ENCODE data around the gene CKMT2.

CKMT2 gene

GRCh38 chr5:81192373-81192750 is 40.8 kb upstream of the CKMT2 start:
- TF ChIP-seq REST (IDR thresholded peaks at IDR 0.05; ENCODE audit: insufficient replicate concordance, low read depth) (no peak), POLR2AphosphoS5 (IDR thresholded peaks at IDR 0.05; ENCODE audit: low read depth) (no peak), GABPA (IDR thresholded peaks at IDR 0.05; ENCODE audit: low read depth) (no peak), SPI1 (IDR thresholded peaks at IDR 0.05; ENCODE audit: borderline replicate concordance, low read depth) (no peak), CTCF (IDR thresholded peaks at IDR 0.05; ENCODE audit: insufficient read depth, low read length) (no peak)
- H3K27ac ChIP-seq (replicated peaks) = no peak overlapping the region
- no peak for DNase-seq (ENCODE audit: low read depth in 1 of 2, low spot score in 1 of 2)

GRCh38 chr5:81194633-81195334 is 38.3 kb upstream of the CKMT2 start:
- peak; percentile 13 to 50 for DNase-seq (ENCODE audit: low read depth in 1 of 2, low spot score in 1 of 2)
- Histone ChIP-seq H3K27me3 (ENCODE audit: insufficient read depth, poor library complexity, severe bottlenecking) (no peaks in the 10 kb centered on the region), H3K27ac (replicated peaks) (no peak overlapping the region), H3K4me3 (replicated peaks; ENCODE audit: insufficient read depth, low read length) (no peak overlapping the region)
- TF ChIP-seq POLR2AphosphoS5 (IDR thresholded peaks at IDR 0.05; ENCODE audit: low read depth) = no peak
- TF ChIP-seq CTCF (IDR thresholded peaks at IDR 0.05; ENCODE audit: insufficient read depth, low read length) = peak; percentile 21

More at GRCh38 chr5:81192373-81192750, 40.8 kb upstream of the CKMT2 start:
- Histone ChIP-seq H3K27me3 (ENCODE audit: insufficient read depth, poor library complexity, severe bottlenecking) (no peaks in the 10 kb centered on the region), H3K4me3 (replicated peaks; ENCODE audit: insufficient read depth, low read length) (no peak overlapping the region)

- Histone ChIP-seq H3K4me3 (replicated peaks; ENCODE audit: insufficient read depth, low read length) (no peak overlapping the region), H3K27ac (replicated peaks) (no peak overlapping the region), H3K27me3 (ENCODE audit: insufficient read depth, poor library complexity, severe bottlenecking) (no peaks in the 10 kb centered on the region)
- no peak for DNase-seq (ENCODE audit: low read depth in 1 of 2, low spot score in 1 of 2)
- TF ChIP-seq GABPA (IDR thresholded peaks at IDR 0.05; ENCODE audit: low read depth) (no peak), REST (IDR thresholded peaks at IDR 0.05; ENCODE audit: insufficient replicate concordance, low read depth) (no peak), CTCF (IDR thresholded peaks at IDR 0.05; ENCODE audit: insufficient read depth, low read length) (no peak), POLR2AphosphoS5 (IDR thresholded peaks at IDR 0.05; ENCODE audit: low read depth) (no peak), SPI1 (IDR thresholded peaks at IDR 0.05; ENCODE audit: borderline replicate concordance, low read depth) (no peak)
These were observed 37.7 kb upstream of the CKMT2 start for GRCh38 chr5:81195335-81195929.

Measured in HL-60 (cell line).